ENCODE results near the gene GPR39. TPM values are rescaled to one million over a fixed set of nuclear protein-coding genes. Genes with fewer than 3 reads are reported as not detected.

Gene GPR39
- total RNA-seq, 1 experiment from 2014 or later: 20.9 TPM

DNA sequence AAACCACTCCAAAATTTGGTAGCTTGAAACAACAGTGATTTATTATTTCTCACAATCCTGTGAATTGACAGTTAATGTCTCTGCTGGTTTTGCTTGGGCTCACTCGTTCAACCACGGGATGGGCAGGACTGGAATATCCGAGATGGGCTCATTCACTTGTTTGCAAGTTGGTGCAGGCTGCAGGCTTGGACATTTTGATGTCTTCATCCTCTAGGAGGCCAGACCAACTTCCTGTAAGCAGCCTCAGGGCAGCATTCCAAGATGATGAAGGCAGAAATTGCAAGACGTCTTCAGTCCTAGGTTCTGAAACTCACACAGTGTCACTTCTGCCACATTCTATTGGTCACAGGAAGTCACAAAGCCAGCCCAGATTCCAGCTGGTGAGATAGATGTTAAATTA is 47.1 kb downstream of the GPR39 start:
- no peaks in the 10 kb centered on the region for H4K20me1 ChIP-seq (ENCODE audit: insufficient read depth)
- no peak for DNase-seq
- no peak overlapping the region for H3K27ac ChIP-seq
- no peak overlapping the region for H3K4me2 ChIP-seq
- peaks cover 66% of the 10 kb centered on the region for H3K36me3 ChIP-seq (ENCODE audit: low read depth)
- H3K9me3 ChIP-seq (ENCODE audit: insufficient read depth, low read depth): peaks cover 55% of the 10 kb centered on the region
- H2AFZ ChIP-seq: no peak overlapping the region
- no TSS peak for BruUV-seq (replicated peaks)
- ChIA-PET CTCF (no interaction called here), POLR2A (ENCODE audit: unreplicated experiment) (no interaction called here)
- H3K4me1 ChIP-seq (replicated peaks; ENCODE audit: insufficient read depth): no peaks in the 10 kb centered on the region
- TF ChIP-seq EZH2 (IDR thresholded peaks at IDR 0.05; ENCODE audit: low read depth): no peak
- TF ChIP-seq CTCF (conservative IDR thresholded peaks at IDR 0.05): no peak
- H3K27me3 ChIP-seq (ENCODE audit: insufficient read depth, low read depth): no peaks in the 10 kb centered on the region
- H3K9me2 ChIP-seq (ENCODE audit: insufficient read depth): no peaks in the 10 kb centered on the region
- intact Hi-C loops (cut with micrococcal nuclease; ENCODE audit: unreplicated experiment): no loop called here
- peaks cover 50% of the 10 kb centered on the region; the same call in 1 of the 2 replicates for H3K79me2 ChIP-seq (ENCODE audit: low read depth)
- H3K4me3 ChIP-seq: no peak overlapping the region
- no peaks in the 10 kb centered on the region for H3F3A ChIP-seq (ENCODE audit: insufficient read depth, low read depth)

DNA sequence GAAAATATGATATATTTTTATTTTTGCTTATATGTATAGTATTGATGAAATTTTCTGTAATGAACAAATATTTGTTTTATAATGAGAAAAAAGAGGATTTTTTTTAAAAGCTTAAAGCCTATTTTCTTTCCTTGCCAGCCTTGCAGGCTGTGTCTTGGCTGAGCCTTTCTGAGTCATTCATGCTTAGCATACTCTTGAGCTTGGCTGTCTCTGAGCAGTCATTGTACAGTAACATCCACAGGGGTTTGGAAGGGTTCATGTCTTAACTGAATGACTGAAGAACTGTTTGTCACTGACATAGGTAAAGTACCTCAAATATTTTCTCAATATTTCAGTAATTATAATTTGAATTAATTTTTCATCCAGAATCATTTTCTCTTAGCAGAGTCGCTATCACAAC is 49.3 kb downstream of the GPR39 start:
- Histone ChIP-seq H3K4me1 (replicated peaks; ENCODE audit: insufficient read depth) (no peaks in the 10 kb centered on the region), H3K79me2 (ENCODE audit: low read depth) (peaks cover 28% of the 10 kb centered on the region; the same call in 1 of the 2 replicates), H3K9me3 (ENCODE audit: insufficient read depth, low read depth) (peaks cover 49% of the 10 kb centered on the region), H3K27ac (no peak overlapping the region), H3K27me3 (ENCODE audit: insufficient read depth, low read depth) (no peaks in the 10 kb centered on the region), H4K20me1 (ENCODE audit: insufficient read depth) (no peaks in the 10 kb centered on the region), H3K4me2 (no peak overlapping the region), H3K36me3 (ENCODE audit: low read depth) (peaks cover 47% of the 10 kb centered on the region), H3K9me2 (ENCODE audit: insufficient read depth) (no peaks in the 10 kb centered on the region), H3F3A (ENCODE audit: insufficient read depth, low read depth) (no peaks in the 10 kb centered on the region), H3K4me3 (no peak overlapping the region), H2AFZ (no peak overlapping the region)
- intact Hi-C loops (cut with micrococcal nuclease; ENCODE audit: unreplicated experiment): no loop called here
- CTCF ChIA-PET: no interaction called here
- TF ChIP-seq CTCF (conservative IDR thresholded peaks at IDR 0.05) (no peak), EZH2 (IDR thresholded peaks at IDR 0.05; ENCODE audit: low read depth) (no peak)
- BruUV-seq (replicated peaks): no TSS peak
- POLR2A ChIA-PET (ENCODE audit: unreplicated experiment): no interaction called here
- no peak for DNase-seq

DNA sequence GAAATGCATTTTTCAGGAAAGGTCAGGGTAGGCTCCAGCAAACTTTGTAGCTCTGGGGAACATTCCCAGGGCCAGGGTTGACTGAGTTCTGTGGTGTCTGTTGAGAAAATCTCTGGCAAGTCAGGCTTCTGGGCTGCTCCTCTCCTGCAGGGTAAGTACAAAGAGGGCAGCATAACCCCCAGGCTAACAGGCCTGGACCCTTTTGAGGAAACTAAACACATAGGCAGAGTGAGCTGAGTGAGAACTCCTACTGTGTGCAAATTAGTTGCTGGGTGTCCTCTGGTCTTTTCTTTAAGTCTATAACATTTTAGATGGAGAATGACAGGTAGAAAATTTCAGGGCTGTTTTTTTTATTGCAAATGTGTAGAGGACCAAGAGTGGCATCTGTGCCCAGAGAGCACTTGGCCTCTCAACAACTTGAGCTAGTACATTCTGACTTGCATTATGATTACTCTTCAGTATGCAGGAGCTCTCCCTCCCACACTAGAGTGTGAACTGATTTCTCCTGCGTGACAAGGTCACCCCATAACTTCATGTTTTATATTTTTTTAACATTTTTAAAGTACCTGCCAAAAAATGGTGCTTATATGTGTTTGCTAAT is 49.9 kb downstream of the GPR39 start:
- H3K4me3 ChIP-seq: no peak overlapping the region
- peaks cover 27% of the 10 kb centered on the region; the same call in 1 of the 2 replicates for H3K79me2 ChIP-seq (ENCODE audit: low read depth)
- intact Hi-C loops (cut with micrococcal nuclease; ENCODE audit: unreplicated experiment): no loop called here
- no peaks in the 10 kb centered on the region for H3K9me2 ChIP-seq (ENCODE audit: insufficient read depth)
- H3K27ac ChIP-seq: no peak overlapping the region
- ChIA-PET POLR2A (ENCODE audit: unreplicated experiment) (no interaction called here), CTCF (no interaction called here)
- H3K27me3 ChIP-seq (ENCODE audit: insufficient read depth, low read depth): no peaks in the 10 kb centered on the region
- H3K4me1 ChIP-seq (replicated peaks; ENCODE audit: insufficient read depth): no peaks in the 10 kb centered on the region
- no peak overlapping the region for H3K4me2 ChIP-seq
- H2AFZ ChIP-seq: no peak overlapping the region
- no TSS peak for BruUV-seq (replicated peaks)
- peaks cover 40% of the 10 kb centered on the region for H3K36me3 ChIP-seq (ENCODE audit: low read depth)
- H3F3A ChIP-seq (ENCODE audit: insufficient read depth, low read depth): no peaks in the 10 kb centered on the region
- no peaks in the 10 kb centered on the region for H4K20me1 ChIP-seq (ENCODE audit: insufficient read depth)
- H3K9me3 ChIP-seq (ENCODE audit: insufficient read depth, low read depth): peaks cover 49% of the 10 kb centered on the region
- TF ChIP-seq CTCF (conservative IDR thresholded peaks at IDR 0.05) (no peak), EZH2 (IDR thresholded peaks at IDR 0.05; ENCODE audit: low read depth) (no peak)
- no peak for DNase-seq
